ENCODE measurements around the gene EPHB1.

The EPHB1 gene

DNA sequence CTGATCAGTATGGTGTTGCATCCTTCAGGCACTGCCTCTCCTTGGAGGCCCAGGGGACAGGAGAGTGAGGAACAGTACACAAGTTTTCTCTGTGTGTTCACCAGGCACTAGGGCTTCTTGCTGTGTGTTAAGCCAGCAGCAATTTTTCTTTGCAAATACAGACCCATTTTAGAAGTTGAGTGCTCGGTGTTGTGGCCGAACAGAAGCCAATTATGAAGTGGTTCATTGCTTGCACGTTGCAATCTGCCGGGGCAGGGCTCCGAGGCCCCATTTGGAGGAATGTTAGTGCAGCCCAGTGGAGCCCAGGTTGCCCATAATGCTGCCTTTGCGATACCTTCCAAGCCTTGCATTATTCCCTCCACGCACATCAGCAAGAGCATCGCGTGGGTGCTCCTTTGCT is 51.0 kb downstream of the EPHB1 start:
- Histone ChIP-seq H3K23ac (ENCODE audit: low read length) (no peak overlapping the region), H2BK5ac (ENCODE audit: low read length) (no peak overlapping the region), H2AK5ac (ENCODE audit: low read length) (no peak overlapping the region), H3K56ac (ENCODE audit: low read length) (no peak overlapping the region), H2BK120ac (ENCODE audit: low read depth, low read length) (no peak overlapping the region), H4K8ac (ENCODE audit: low read depth, low read length) (no peak overlapping the region), H3K4ac (ENCODE audit: low read depth, low read length) (no peak overlapping the region), H3K36me3 (ENCODE audit: control insufficient read depth, insufficient read depth, low read length) (no peaks in the 10 kb centered on the region), H3K4me1 (ENCODE audit: control insufficient read depth, low read depth, low read length) (peaks cover 2% of the 10 kb centered on the region), H2BK15ac (replicated peaks; ENCODE audit: low read depth) (no peak overlapping the region), H3K79me2 (ENCODE audit: control insufficient read depth, insufficient read depth, low read length) (no peaks in the 10 kb centered on the region), H3K27me3 (ENCODE audit: insufficient read depth, low read length, poor library complexity) (no peaks in the 10 kb centered on the region), H3K79me1 (ENCODE audit: low read length) (no peaks in the 10 kb centered on the region), H3K4me2 (ENCODE audit: low read length) (no peak overlapping the region), H3K9ac (ENCODE audit: low read length) (no peak overlapping the region), H3K18ac (ENCODE audit: low read length) (no peak overlapping the region), H3K4me3 (ENCODE audit: low read length) (no peak overlapping the region), H4K5ac (ENCODE audit: low read length) (no peak overlapping the region), H3K27ac (ENCODE audit: low read depth, low read length) (no peak overlapping the region)
- WGBS (ENCODE audit: extremely low coverage, insufficient coverage, low lambda C conversion rate), result no CpG with 5 or more reads among the region's 9 CpGs
- no peak for DNase-seq

DNA sequence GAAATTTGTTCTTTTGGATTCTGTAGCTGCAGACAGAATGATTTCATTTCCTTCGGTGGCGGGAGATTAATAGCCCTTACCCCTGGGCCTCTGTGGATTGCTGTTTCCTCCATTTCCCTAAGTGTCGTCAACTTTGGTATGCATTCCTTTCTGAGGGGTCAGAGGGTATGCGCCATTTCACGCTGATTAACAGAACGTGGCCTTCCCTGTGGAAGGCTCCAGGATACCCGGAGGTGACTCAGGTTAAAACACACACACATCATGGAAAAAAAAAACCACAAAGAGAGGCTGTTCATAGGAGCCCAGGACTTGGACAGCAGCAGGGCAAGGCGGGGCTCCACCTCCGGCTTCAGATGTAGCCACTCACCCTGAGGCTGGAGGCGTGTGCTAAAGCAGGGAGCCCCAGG is 51.9 kb downstream of the EPHB1 start:
- Histone ChIP-seq H3K9ac (ENCODE audit: low read length) (no peak overlapping the region), H3K4ac (ENCODE audit: low read depth, low read length) (no peak overlapping the region), H3K27me3 (ENCODE audit: insufficient read depth, low read length, poor library complexity) (no peaks in the 10 kb centered on the region), H3K27ac (ENCODE audit: low read depth, low read length) (no peak overlapping the region), H3K23ac (ENCODE audit: low read length) (no peak overlapping the region), H2BK120ac (ENCODE audit: low read depth, low read length) (no peak overlapping the region), H4K8ac (ENCODE audit: low read depth, low read length) (no peak overlapping the region), H3K56ac (ENCODE audit: low read length) (no peak overlapping the region), H2BK5ac (ENCODE audit: low read length) (no peak overlapping the region), H3K79me1 (ENCODE audit: low read length) (no peaks in the 10 kb centered on the region), H2AK5ac (ENCODE audit: low read length) (no peak overlapping the region), H3K18ac (ENCODE audit: low read length) (no peak overlapping the region), H3K4me2 (ENCODE audit: low read length) (no peak overlapping the region), H3K4me1 (ENCODE audit: control insufficient read depth, low read depth, low read length) (peaks cover 2% of the 10 kb centered on the region), H2BK15ac (replicated peaks; ENCODE audit: low read depth) (no peak overlapping the region), H4K5ac (ENCODE audit: low read length) (no peak overlapping the region), H3K4me3 (ENCODE audit: low read length) (no peak overlapping the region), H3K79me2 (ENCODE audit: control insufficient read depth, insufficient read depth, low read length) (no peaks in the 10 kb centered on the region), H3K36me3 (ENCODE audit: control insufficient read depth, insufficient read depth, low read length) (no peaks in the 10 kb centered on the region)
- no CpG with 5 or more reads among the region's 10 CpGs for WGBS (ENCODE audit: extremely low coverage, insufficient coverage, low lambda C conversion rate)
- peak; percentile 88 for DNase-seq

DNA sequence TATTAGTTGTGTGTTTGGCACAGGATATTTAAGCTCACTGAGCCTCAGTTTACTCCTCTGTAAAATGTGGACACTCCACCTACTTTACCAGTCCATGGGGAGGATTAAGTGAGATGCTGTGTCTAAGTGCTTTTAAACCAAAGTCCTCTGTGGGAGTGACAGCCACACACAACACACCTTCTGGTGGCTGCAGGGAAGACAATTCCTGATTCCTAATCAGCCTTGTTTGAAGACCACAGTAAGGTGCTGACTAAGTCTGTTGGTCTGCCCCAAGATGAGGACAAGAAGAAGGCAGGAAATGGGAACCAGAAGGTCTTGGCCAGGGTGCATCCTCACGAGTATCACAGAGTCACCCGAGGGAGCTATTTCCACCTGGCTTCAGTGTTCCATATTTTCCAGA is 52.3 kb downstream of the EPHB1 start:
- H3K4me2 ChIP-seq (ENCODE audit: low read length), result no peak overlapping the region
- no peak overlapping the region for H3K23ac ChIP-seq (ENCODE audit: low read length)
- H3K4ac ChIP-seq (ENCODE audit: low read depth, low read length), result no peak overlapping the region
- no peak overlapping the region for H3K56ac ChIP-seq (ENCODE audit: low read length)
- no peak overlapping the region for H3K27ac ChIP-seq (ENCODE audit: low read depth, low read length)
- H3K36me3 ChIP-seq (ENCODE audit: control insufficient read depth, insufficient read depth, low read length), result no peaks in the 10 kb centered on the region
- H2BK120ac ChIP-seq (ENCODE audit: low read depth, low read length), result no peak overlapping the region
- H3K79me2 ChIP-seq (ENCODE audit: control insufficient read depth, insufficient read depth, low read length), result no peaks in the 10 kb centered on the region
- no peak overlapping the region for H2BK15ac ChIP-seq (replicated peaks; ENCODE audit: low read depth)
- no peak overlapping the region for H3K9ac ChIP-seq (ENCODE audit: low read length)
- WGBS (ENCODE audit: extremely low coverage, insufficient coverage, low lambda C conversion rate), result no CpG with 5 or more reads among the region's 2 CpGs
- H3K27me3 ChIP-seq (ENCODE audit: insufficient read depth, low read length, poor library complexity), result no peaks in the 10 kb centered on the region
- peaks cover 2% of the 10 kb centered on the region for H3K4me1 ChIP-seq (ENCODE audit: control insufficient read depth, low read depth, low read length)
- no peak overlapping the region for H4K5ac ChIP-seq (ENCODE audit: low read length)
- H4K8ac ChIP-seq (ENCODE audit: low read depth, low read length), result no peak overlapping the region
- H3K18ac ChIP-seq (ENCODE audit: low read length), result no peak overlapping the region
- no peak overlapping the region for H2AK5ac ChIP-seq (ENCODE audit: low read length)
- DNase-seq, result peak; percentile 14
- H2BK5ac ChIP-seq (ENCODE audit: low read length), result no peak overlapping the region
- no peaks in the 10 kb centered on the region for H3K79me1 ChIP-seq (ENCODE audit: low read length)
- H3K4me3 ChIP-seq (ENCODE audit: low read length), result no peak overlapping the region

DNA sequence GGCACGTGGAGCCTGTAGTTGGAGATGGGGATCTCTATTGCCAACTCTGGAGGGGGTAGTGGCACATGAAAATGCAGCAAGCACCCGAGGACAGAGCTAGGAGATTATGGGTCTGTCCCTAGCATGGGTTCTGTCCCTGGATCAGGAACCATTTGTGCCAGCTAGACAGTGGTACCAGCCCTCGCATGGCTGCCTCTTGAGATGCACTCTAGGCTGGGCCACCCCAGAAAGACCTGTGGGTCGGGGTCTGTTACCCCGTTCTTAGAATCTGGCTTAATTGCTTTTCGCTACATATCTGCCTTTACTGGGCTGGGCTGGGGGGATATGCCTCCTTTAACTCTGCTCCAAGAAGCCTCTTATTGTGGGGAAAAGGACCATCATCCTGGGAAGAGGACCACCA is 54.5 kb downstream of the EPHB1 start:
- Histone ChIP-seq H3K9ac (ENCODE audit: low read length) (no peak overlapping the region), H3K27me3 (ENCODE audit: insufficient read depth, low read length, poor library complexity) (no peaks in the 10 kb centered on the region), H3K79me1 (ENCODE audit: low read length) (no peaks in the 10 kb centered on the region), H3K23ac (ENCODE audit: low read length) (no peak overlapping the region), H3K36me3 (ENCODE audit: control insufficient read depth, insufficient read depth, low read length) (no peaks in the 10 kb centered on the region), H3K18ac (ENCODE audit: low read length) (no peak overlapping the region), H4K5ac (ENCODE audit: low read length) (no peak overlapping the region), H3K4ac (ENCODE audit: low read depth, low read length) (no peak overlapping the region), H3K27ac (ENCODE audit: low read depth, low read length) (no peak overlapping the region), H2BK15ac (replicated peaks; ENCODE audit: low read depth) (no peak overlapping the region), H2BK120ac (ENCODE audit: low read depth, low read length) (no peak overlapping the region), H3K4me1 (ENCODE audit: control insufficient read depth, low read depth, low read length) (peaks cover 2% of the 10 kb centered on the region), H3K79me2 (ENCODE audit: control insufficient read depth, insufficient read depth, low read length) (no peaks in the 10 kb centered on the region), H4K8ac (ENCODE audit: low read depth, low read length) (no peak overlapping the region), H2BK5ac (ENCODE audit: low read length) (no peak overlapping the region), H2AK5ac (ENCODE audit: low read length) (no peak overlapping the region), H3K4me3 (ENCODE audit: low read length) (no peak overlapping the region), H3K4me2 (ENCODE audit: low read length) (no peak overlapping the region), H3K56ac (ENCODE audit: low read length) (no peak overlapping the region)
- DNase-seq, result no peak
- no CpG with 5 or more reads among the region's 6 CpGs for WGBS (ENCODE audit: extremely low coverage, insufficient coverage, low lambda C conversion rate)

DNA sequence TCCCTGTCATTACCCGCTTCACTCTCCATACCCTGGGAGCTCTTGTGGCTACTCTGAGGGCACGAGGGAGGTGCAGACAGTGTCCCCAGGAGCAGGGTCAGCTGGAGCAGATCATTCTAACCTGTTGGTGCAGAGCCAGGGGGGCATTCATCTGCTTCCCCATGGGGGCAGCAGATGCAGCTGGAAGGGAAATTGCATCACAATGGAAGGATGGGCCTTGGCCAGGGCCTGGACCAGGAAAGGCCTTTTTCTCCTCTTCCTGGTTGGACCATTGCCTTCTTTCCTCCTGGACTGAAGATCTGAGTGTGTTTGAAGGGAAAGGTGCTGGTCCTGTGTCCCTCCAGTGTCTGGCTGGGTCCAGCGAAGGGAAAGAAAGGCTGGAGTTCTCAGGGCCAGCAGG is 55.7 kb downstream of the EPHB1 start:
- no peak overlapping the region for H2BK5ac ChIP-seq (ENCODE audit: low read length)
- no CpG with 5 or more reads among the region's 3 CpGs for WGBS (ENCODE audit: extremely low coverage, insufficient coverage, low lambda C conversion rate)
- H3K4me1 ChIP-seq (ENCODE audit: control insufficient read depth, low read depth, low read length), result peaks cover 2% of the 10 kb centered on the region
- no peaks in the 10 kb centered on the region for H3K79me1 ChIP-seq (ENCODE audit: low read length)
- no peak overlapping the region for H3K18ac ChIP-seq (ENCODE audit: low read length)
- H3K36me3 ChIP-seq (ENCODE audit: control insufficient read depth, insufficient read depth, low read length), result no peaks in the 10 kb centered on the region
- no peak overlapping the region for H3K27ac ChIP-seq (ENCODE audit: low read depth, low read length)
- DNase-seq, result no peak
- H2BK15ac ChIP-seq (replicated peaks; ENCODE audit: low read depth), result no peak overlapping the region
- H3K4me2 ChIP-seq (ENCODE audit: low read length), result no peak overlapping the region
- no peak overlapping the region for H3K9ac ChIP-seq (ENCODE audit: low read length)
- H2BK120ac ChIP-seq (ENCODE audit: low read depth, low read length), result no peak overlapping the region
- no peak overlapping the region for H3K4ac ChIP-seq (ENCODE audit: low read depth, low read length)
- no peak overlapping the region for H3K56ac ChIP-seq (ENCODE audit: low read length)
- H3K79me2 ChIP-seq (ENCODE audit: control insufficient read depth, insufficient read depth, low read length), result no peaks in the 10 kb centered on the region
- H4K5ac ChIP-seq (ENCODE audit: low read length), result no peak overlapping the region
- no peak overlapping the region for H3K4me3 ChIP-seq (ENCODE audit: low read length)
- no peaks in the 10 kb centered on the region for H3K27me3 ChIP-seq (ENCODE audit: insufficient read depth, low read length, poor library complexity)
- H3K23ac ChIP-seq (ENCODE audit: low read length), result no peak overlapping the region
- H2AK5ac ChIP-seq (ENCODE audit: low read length), result no peak overlapping the region
- H4K8ac ChIP-seq (ENCODE audit: low read depth, low read length), result no peak overlapping the region

DNA sequence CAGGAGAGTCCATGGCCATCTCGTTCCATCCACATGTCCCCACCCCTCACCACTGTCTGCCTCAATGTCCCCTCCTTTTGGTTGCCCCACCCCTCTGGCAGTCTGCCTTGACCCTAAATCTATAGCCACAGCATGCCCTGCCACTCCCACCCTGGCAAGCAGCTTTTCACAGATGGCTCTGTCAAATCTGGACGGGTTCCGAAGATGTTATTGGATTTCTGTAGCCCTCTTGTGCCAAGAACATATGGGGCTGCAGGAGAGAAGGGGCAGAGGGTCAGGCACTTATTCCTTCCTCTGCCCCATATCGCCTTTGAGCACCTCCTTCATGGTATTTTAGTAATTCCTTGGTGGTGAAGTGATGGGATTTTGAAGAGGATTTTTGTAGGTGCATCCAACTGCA is 57.1 kb downstream of the EPHB1 start:
- no peak overlapping the region for H3K4me2 ChIP-seq (ENCODE audit: low read length)
- H4K5ac ChIP-seq (ENCODE audit: low read length), result no peak overlapping the region
- DNase-seq, result no peak
- no peak overlapping the region for H3K56ac ChIP-seq (ENCODE audit: low read length)
- no peak overlapping the region for H3K23ac ChIP-seq (ENCODE audit: low read length)
- no peak overlapping the region for H3K4ac ChIP-seq (ENCODE audit: low read depth, low read length)
- H3K4me1 ChIP-seq (ENCODE audit: control insufficient read depth, low read depth, low read length), result no peaks in the 10 kb centered on the region
- no peak overlapping the region for H2AK5ac ChIP-seq (ENCODE audit: low read length)
- H3K4me3 ChIP-seq (ENCODE audit: low read length), result no peak overlapping the region
- no peak overlapping the region for H2BK15ac ChIP-seq (replicated peaks; ENCODE audit: low read depth)
- no peaks in the 10 kb centered on the region for H3K36me3 ChIP-seq (ENCODE audit: control insufficient read depth, insufficient read depth, low read length)
- no peak overlapping the region for H2BK120ac ChIP-seq (ENCODE audit: low read depth, low read length)
- WGBS (ENCODE audit: extremely low coverage, insufficient coverage, low lambda C conversion rate), result no CpG with 5 or more reads among the region's 4 CpGs
- no peak overlapping the region for H4K8ac ChIP-seq (ENCODE audit: low read depth, low read length)
- no peaks in the 10 kb centered on the region for H3K79me2 ChIP-seq (ENCODE audit: control insufficient read depth, insufficient read depth, low read length)
- H3K79me1 ChIP-seq (ENCODE audit: low read length), result no peaks in the 10 kb centered on the region
- no peak overlapping the region for H2BK5ac ChIP-seq (ENCODE audit: low read length)
- H3K18ac ChIP-seq (ENCODE audit: low read length), result no peak overlapping the region
- no peak overlapping the region for H3K9ac ChIP-seq (ENCODE audit: low read length)
- H3K27ac ChIP-seq (ENCODE audit: low read depth, low read length), result no peak overlapping the region
- H3K27me3 ChIP-seq (ENCODE audit: insufficient read depth, low read length, poor library complexity), result no peaks in the 10 kb centered on the region

Measured in mesendoderm (in vitro differentiated cells).